Stimulated activated CD8-positive, alpha-beta memory T cell treated with anti-CD3 and anti-CD28 coated beads, Interleukin-12 subunit alpha, Interleukin-12 subunit beta, amount 100 ng/mL, for 1 hour (primary cell): ENCODE measurements around the gene S1PR5.
A peak's percentile ranks its signal among the peaks of the same experiment; 100 is the strongest.
"Not testable (repeated sequence)": the region's sequence is repeated elsewhere in the genome, so short reads cannot be mapped to it uniquely, and the experiment has no call there.

Experiments
- DNase-seq: peaks from one replicate; pipeline ENCODE4 v3.0.0-alpha.2; 2020; ENCODE audit warnings: low read depth

S1PR5 gene

GRCh38 chr19:10517361-10517759, at the start of gene S1PR5:
Gene S1PR5 (minus strand): TSS chr19:10517447. CDS start chr19:10515011, 2,436 bp downstream.
- DNase-seq: no peak

- peak; percentile 31 for DNase-seq
These were observed 49.6 kb upstream of the S1PR5 start for GRCh38 chr19:10566658-10567410.

- no peak for DNase-seq
These were observed 49.1 kb upstream of the S1PR5 start for GRCh38 chr19:10566408-10566657.

- DNase-seq: peak; percentile 98
These were observed 48.5 kb upstream of the S1PR5 start, which contains the start of gene KRI1 for GRCh38 chr19:10565567-10566407. Gene KRI1 (minus strand): TSS chr19:10566010. CDS start chr19:10565999, 11 bp downstream.

GRCh38 chr19:10565028-10565566, 47.9 kb upstream of the S1PR5 start:
- no peak for DNase-seq

- no peak for DNase-seq
These were observed 45.4 kb upstream of the S1PR5 start for GRCh38 chr19:10562609-10563008.

GRCh38 chr19:10560154-10560553, 42.9 kb upstream of the S1PR5 start:
- DNase-seq: no peak

GRCh38 chr19:10557603-10558197, 40.5 kb upstream of the S1PR5 start:
- DNase-seq: no peak

- no peak for DNase-seq
These were observed 38.3 kb upstream of the S1PR5 start for GRCh38 chr19:10555610-10555973.

- DNase-seq: no peak
These were observed 37.7 kb upstream of the S1PR5 start for GRCh38 chr19:10554760-10555609.

GRCh38 chr19:10553943-10554381, 36.7 kb upstream of the S1PR5 start:
- peak; percentile 47 for DNase-seq

- no peak for DNase-seq
These were observed 35.9 kb upstream of the S1PR5 start for GRCh38 chr19:10553087-10553667.

- no peak for DNase-seq
These were observed 35.3 kb upstream of the S1PR5 start for GRCh38 chr19:10552510-10553053.

- no peak for DNase-seq
These were observed 34.6 kb upstream of the S1PR5 start for GRCh38 chr19:10551698-10552301.

- DNase-seq: not testable (repeated sequence)
These were observed 33.8 kb upstream of the S1PR5 start for GRCh38 chr19:10551006-10551405.

GRCh38 chr19:10550336-10550735, 33.1 kb upstream of the S1PR5 start:
- no peak for DNase-seq

GRCh38 chr19:10549733-10550132, 32.5 kb upstream of the S1PR5 start:
- no peak for DNase-seq

- DNase-seq: no peak
These were observed 31.6 kb upstream of the S1PR5 start for GRCh38 chr19:10548746-10549276.

- no peak for DNase-seq
These were observed 29.6 kb upstream of the S1PR5 start for GRCh38 chr19:10546817-10547216.

GRCh38 chr19:10544753-10545251, 27.6 kb upstream of the S1PR5 start:
- no peak for DNase-seq
